Measurements from ENCODE around the gene ADCK2.
"Not testable (repeated sequence)": the region's sequence is repeated elsewhere in the genome, so short reads cannot be mapped to it uniquely, and the experiment has no call there.

The ADCK2 gene

DNA sequence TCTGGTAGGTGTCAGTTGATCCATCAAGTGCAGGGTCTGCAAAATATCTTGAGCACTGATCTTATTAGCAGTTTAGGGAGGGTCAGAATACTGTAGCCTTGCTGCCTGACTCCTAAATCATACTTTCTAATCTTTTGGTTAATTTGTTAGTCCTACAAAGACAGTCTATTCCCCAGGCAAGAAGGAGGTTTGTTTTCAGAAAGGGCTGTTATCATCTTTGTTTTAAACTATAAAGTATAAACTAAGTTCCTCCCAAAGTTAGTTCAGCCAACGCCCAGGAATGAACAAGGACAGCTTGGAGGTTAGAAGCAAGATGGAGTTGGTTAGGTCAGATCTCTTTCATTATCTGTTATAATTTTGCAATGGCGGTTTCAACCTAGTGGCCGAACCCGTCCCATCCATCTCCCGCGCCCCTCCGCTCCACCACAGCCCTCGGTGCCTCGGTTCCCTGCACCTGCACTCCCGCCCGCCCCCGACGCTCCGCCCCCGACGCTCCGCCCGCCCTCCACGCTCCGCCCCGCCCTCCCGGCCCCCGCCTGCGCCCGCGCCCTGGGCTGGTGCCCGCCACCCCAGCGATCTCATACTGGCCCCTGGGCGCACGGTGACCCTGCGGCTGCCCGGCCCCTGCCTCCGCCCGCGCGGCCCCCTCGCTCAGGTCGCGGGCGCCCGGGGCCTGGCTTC is at the start of gene ADCK2:
Gene ADCK2, plus strand, starts transcription at position 564 of the 681 bp plus-strand sequence. CDS start 386 bp downstream, outside the sequence.
- Histone ChIP-seq H3K9me3 (ENCODE audit: insufficient read depth, low read length) (no peaks in the 10 kb centered on the region), H3K27me3 (ENCODE audit: insufficient read depth, insufficient read length) (peaks cover 17% of the 10 kb centered on the region), H3K36me3 (ENCODE audit: insufficient read depth, insufficient read length, low read length) (no peaks in the 10 kb centered on the region), H3K9ac (ENCODE audit: insufficient read length, low read depth) (peak within 1 kb of the TSS; percentile 87), H3K4me1 (ENCODE audit: insufficient read depth, insufficient read length) (peaks cover 5% of the 10 kb centered on the region), H3K4me3 (ENCODE audit: insufficient read length, low read depth) (peak within 1 kb of the TSS; percentile 68)
- TF ChIP-seq ZNF274 (IDR thresholded peaks at IDR 0.05; ENCODE audit: low read depth, low read length) (no peak), SUZ12 (IDR thresholded peaks at IDR 0.05; ENCODE audit: extremely low read depth, insufficient read depth, insufficient read length) (no peak), YY1 (IDR thresholded peaks at IDR 0.05; ENCODE audit: insufficient read depth, insufficient read length) (no peak)
- no peak for DNase-seq (ENCODE audit: low read depth, low spot score)

DNA sequence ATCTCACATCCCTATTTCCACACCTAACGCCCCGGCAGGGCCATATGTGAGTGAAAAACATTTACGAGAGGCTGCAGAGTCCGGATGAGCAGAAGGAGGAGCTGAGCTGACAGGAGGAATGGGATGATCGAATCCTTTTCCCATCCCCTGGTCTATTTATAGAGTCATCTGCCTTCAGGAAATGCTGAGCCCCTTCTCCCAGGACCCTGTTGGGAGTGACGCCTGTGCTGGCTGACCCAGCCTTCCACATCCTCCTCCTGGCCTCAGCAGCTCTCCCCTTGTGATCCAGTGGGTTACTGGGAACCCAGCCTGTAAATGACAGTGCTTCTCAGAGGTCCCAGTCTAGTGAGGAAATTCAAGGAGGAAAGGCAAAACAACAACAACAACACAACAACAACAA is 48.8 kb upstream of the ADCK2 start:
- DNase-seq (ENCODE audit: low read depth, low spot score), result no peak
- TF ChIP-seq ZNF274 (IDR thresholded peaks at IDR 0.05; ENCODE audit: low read depth, low read length), result no peak
- TF ChIP-seq SUZ12 (IDR thresholded peaks at IDR 0.05; ENCODE audit: extremely low read depth, insufficient read depth, insufficient read length), result no peak
- no peak for TF ChIP-seq YY1 (IDR thresholded peaks at IDR 0.05; ENCODE audit: insufficient read depth, insufficient read length)
- Histone ChIP-seq H3K27me3 (ENCODE audit: insufficient read depth, insufficient read length) (no peaks in the 10 kb centered on the region), H3K9ac (ENCODE audit: insufficient read length, low read depth) (no peak overlapping the region), H3K4me3 (ENCODE audit: insufficient read length, low read depth) (no peak overlapping the region), H3K36me3 (ENCODE audit: insufficient read depth, insufficient read length, low read length) (no peaks in the 10 kb centered on the region), H3K9me3 (ENCODE audit: insufficient read depth, low read length) (no peaks in the 10 kb centered on the region), H3K4me1 (ENCODE audit: insufficient read depth, insufficient read length) (peaks cover 3% of the 10 kb centered on the region)

- Histone ChIP-seq H3K36me3 (ENCODE audit: insufficient read depth, insufficient read length, low read length) (peaks cover 5% of the 10 kb centered on the region), H3K9me3 (ENCODE audit: insufficient read depth, low read length) (no peaks in the 10 kb centered on the region), H3K27me3 (ENCODE audit: insufficient read depth, insufficient read length) (no peaks in the 10 kb centered on the region), H3K9ac (ENCODE audit: insufficient read length, low read depth) (no peak overlapping the region), H3K4me3 (ENCODE audit: insufficient read length, low read depth) (no peak overlapping the region), H3K4me1 (ENCODE audit: insufficient read depth, insufficient read length) (peaks cover 3% of the 10 kb centered on the region)
- TF ChIP-seq SUZ12 (IDR thresholded peaks at IDR 0.05; ENCODE audit: extremely low read depth, insufficient read depth, insufficient read length), result no peak
- no peak for TF ChIP-seq ZNF274 (IDR thresholded peaks at IDR 0.05; ENCODE audit: low read depth, low read length)
- no peak for TF ChIP-seq YY1 (IDR thresholded peaks at IDR 0.05; ENCODE audit: insufficient read depth, insufficient read length)
- no peak for DNase-seq (ENCODE audit: low read depth, low spot score)
These were observed 48.2 kb upstream of the ADCK2 start for GRCh38 chr7:140624392-140625191.

DNA sequence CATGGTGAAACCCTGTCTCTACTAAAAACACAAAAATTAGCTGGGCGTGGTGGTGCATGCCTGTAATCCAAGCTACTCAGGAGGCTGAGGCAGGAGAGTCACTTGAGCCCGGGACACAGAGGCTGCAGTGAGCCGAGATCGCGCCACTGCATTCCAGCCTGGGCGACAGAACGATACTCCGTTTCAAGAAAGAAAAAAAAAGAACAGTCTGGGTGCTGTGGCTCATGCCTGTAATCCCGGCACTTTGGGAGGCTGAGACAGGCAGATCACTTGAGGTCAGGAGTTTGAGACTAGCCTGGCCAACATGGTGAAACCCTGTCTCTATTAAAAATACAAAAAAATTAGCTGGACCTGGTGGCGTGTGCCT is 47.6 kb upstream of the ADCK2 start:
- H3K9me3 ChIP-seq (ENCODE audit: insufficient read depth, low read length); H3K4me1 ChIP-seq (ENCODE audit: insufficient read depth, insufficient read length); DNase-seq (ENCODE audit: low read depth, low spot score); H3K9ac ChIP-seq (ENCODE audit: insufficient read length, low read depth); H3K4me3 ChIP-seq (ENCODE audit: insufficient read length, low read depth); H3K36me3 ChIP-seq (ENCODE audit: insufficient read depth, insufficient read length, low read length); H3K27me3 ChIP-seq (ENCODE audit: insufficient read depth, insufficient read length): not testable (repeated sequence)

DNA sequence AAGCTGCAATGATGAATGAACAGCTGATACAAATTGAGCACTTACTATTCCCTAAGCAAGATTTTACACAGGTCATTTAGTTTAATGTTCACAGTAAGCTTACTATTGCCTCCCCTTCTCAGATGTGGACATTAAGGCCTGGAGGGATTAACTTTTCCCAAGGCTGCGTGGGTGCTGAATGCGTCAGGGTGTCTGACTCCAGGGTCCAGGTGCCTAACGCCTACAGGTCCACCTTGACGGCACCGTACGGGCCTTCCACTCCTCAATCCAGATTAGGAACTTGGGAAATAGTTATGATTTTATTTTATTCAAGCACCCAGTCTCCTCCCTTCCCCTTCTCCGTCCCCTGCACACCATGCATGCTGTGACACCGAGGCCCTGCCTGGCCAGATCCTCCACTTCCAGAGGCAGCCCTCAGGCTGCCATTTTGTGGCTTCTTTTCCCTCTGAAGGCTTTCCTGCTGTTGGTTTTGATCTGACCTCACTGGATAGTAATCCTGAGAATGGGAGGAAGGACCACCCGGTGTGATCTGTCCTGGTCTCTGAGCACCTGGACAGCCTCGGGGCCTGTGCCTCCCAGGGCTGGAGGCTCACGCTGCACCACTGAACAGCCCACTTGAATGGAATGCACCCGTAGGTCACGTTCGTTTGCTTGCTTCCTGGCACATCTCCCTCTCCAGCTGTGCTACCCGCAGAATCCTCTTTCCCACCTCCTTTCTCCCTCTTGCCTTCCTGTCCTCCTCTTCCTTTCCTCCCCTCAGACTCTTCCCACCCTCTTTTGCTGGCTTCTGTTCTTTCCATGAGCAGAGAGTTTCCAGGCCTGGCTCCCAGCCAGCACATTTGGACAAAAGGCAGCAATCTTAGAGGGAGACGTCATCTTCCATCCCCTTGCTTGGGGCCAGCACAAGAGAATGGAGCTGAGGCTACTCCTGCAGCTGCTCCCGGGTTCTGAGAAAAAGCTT is 46.6 kb upstream of the ADCK2 start:
- Histone ChIP-seq H3K9me3 (ENCODE audit: insufficient read depth, low read length) (no peaks in the 10 kb centered on the region), H3K4me3 (ENCODE audit: insufficient read length, low read depth) (no peak overlapping the region), H3K27me3 (ENCODE audit: insufficient read depth, insufficient read length) (no peaks in the 10 kb centered on the region), H3K36me3 (ENCODE audit: insufficient read depth, insufficient read length, low read length) (peaks cover 5% of the 10 kb centered on the region), H3K9ac (ENCODE audit: insufficient read length, low read depth) (no peak overlapping the region), H3K4me1 (ENCODE audit: insufficient read depth, insufficient read length) (peaks cover 6% of the 10 kb centered on the region)
- no peak for TF ChIP-seq SUZ12 (IDR thresholded peaks at IDR 0.05; ENCODE audit: extremely low read depth, insufficient read depth, insufficient read length)
- TF ChIP-seq YY1 (IDR thresholded peaks at IDR 0.05; ENCODE audit: insufficient read depth, insufficient read length), result peak; percentile 33
- DNase-seq (ENCODE audit: low read depth, low spot score), result peak; percentile 92

DNA sequence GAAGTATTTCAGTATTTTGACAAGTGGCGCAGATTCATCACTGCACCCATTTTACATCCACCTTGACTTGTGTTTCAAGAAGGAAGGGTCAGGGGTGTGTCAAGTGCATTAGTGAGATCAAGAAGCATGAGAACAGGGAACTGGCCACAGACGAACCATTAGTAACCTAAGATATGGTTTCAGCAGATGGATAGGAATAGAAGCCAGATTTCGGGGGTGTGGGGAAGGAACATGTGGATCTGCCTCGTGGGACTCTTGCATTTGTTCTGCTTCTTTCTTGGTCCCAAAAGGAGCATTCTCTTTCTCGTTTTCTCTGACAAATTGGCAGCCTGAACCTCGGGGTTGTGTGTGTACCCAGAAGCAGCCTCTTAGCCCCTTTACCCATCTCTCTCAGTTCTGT is 41.7 kb upstream of the ADCK2 start:
- no peak for DNase-seq (ENCODE audit: low read depth, low spot score)
- no peaks in the 10 kb centered on the region for H3K27me3 ChIP-seq (ENCODE audit: insufficient read depth, insufficient read length)
- H3K4me1 ChIP-seq (ENCODE audit: insufficient read depth, insufficient read length), result peaks cover 8% of the 10 kb centered on the region
- H3K9ac ChIP-seq (ENCODE audit: insufficient read length, low read depth), result no peak overlapping the region
- TF ChIP-seq YY1 (IDR thresholded peaks at IDR 0.05; ENCODE audit: insufficient read depth, insufficient read length), result no peak
- TF ChIP-seq SUZ12 (IDR thresholded peaks at IDR 0.05; ENCODE audit: extremely low read depth, insufficient read depth, insufficient read length), result no peak
- TF ChIP-seq ZNF274 (IDR thresholded peaks at IDR 0.05; ENCODE audit: low read depth, low read length), result no peak
- no peak overlapping the region for H3K4me3 ChIP-seq (ENCODE audit: insufficient read length, low read depth)
- H3K36me3 ChIP-seq (ENCODE audit: insufficient read depth, insufficient read length, low read length), result peaks cover 11% of the 10 kb centered on the region
- H3K9me3 ChIP-seq (ENCODE audit: insufficient read depth, low read length), result no peaks in the 10 kb centered on the region

- Histone ChIP-seq H3K9me3 (ENCODE audit: insufficient read depth, low read length) (no peaks in the 10 kb centered on the region), H3K27me3 (ENCODE audit: insufficient read depth, insufficient read length) (no peaks in the 10 kb centered on the region), H3K36me3 (ENCODE audit: insufficient read depth, insufficient read length, low read length) (peaks cover 11% of the 10 kb centered on the region), H3K9ac (ENCODE audit: insufficient read length, low read depth) (no peak overlapping the region), H3K4me1 (ENCODE audit: insufficient read depth, insufficient read length) (peaks cover 9% of the 10 kb centered on the region), H3K4me3 (ENCODE audit: insufficient read length, low read depth) (no peak overlapping the region)
- TF ChIP-seq ZNF274 (IDR thresholded peaks at IDR 0.05; ENCODE audit: low read depth, low read length) (no peak), YY1 (IDR thresholded peaks at IDR 0.05; ENCODE audit: insufficient read depth, insufficient read length) (no peak), SUZ12 (IDR thresholded peaks at IDR 0.05; ENCODE audit: extremely low read depth, insufficient read depth, insufficient read length) (no peak)
- DNase-seq (ENCODE audit: low read depth, low spot score), result no peak
These were observed 41.1 kb upstream of the ADCK2 start for GRCh38 chr7:140631602-140632001.
